ENCODE data around the gene UBALD2. TPM values are rescaled to one million over a fixed set of nuclear protein-coding genes. Genes with fewer than 3 reads are reported as not detected.

The UBALD2 gene
- total and polyA plus RNA-seq, 2 of the 13 experiments (the other 11 are each of a cell fraction or from before 2014, with no cell fraction given) = 3.3 to 89.7 TPM

GRCh38 chr17:76239538-76240274 lies 25.4 kb upstream of the UBALD2 start (continued):
- TF ChIP-seq, protein P1, sequence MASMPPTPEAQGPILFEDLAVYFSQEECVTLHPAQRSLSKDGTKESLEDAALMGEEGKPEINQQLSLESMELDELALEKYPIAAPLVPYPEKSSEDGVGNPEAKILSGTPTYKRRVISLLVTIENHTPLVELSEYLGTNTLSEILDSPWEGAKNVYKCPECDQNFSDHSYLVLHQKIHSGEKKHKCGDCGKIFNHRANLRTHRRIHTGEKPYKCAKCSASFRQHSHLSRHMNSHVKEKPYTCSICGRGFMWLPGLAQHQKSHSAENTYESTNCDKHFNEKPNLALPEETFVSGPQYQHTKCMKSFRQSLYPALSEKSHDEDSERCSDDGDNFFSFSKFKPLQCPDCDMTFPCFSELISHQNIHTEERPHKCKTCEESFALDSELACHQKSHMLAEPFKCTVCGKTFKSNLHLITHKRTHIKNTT (CRISPR knock-in tag; IDR thresholded peaks at IDR 0.05) = no peak
- no peak for TF ChIP-seq ZNF660 (CRISPR knock-in tag; IDR thresholded peaks at IDR 0.05; ENCODE audit: borderline replicate concordance, low read depth)
- TF ChIP-seq, protein P2, sequence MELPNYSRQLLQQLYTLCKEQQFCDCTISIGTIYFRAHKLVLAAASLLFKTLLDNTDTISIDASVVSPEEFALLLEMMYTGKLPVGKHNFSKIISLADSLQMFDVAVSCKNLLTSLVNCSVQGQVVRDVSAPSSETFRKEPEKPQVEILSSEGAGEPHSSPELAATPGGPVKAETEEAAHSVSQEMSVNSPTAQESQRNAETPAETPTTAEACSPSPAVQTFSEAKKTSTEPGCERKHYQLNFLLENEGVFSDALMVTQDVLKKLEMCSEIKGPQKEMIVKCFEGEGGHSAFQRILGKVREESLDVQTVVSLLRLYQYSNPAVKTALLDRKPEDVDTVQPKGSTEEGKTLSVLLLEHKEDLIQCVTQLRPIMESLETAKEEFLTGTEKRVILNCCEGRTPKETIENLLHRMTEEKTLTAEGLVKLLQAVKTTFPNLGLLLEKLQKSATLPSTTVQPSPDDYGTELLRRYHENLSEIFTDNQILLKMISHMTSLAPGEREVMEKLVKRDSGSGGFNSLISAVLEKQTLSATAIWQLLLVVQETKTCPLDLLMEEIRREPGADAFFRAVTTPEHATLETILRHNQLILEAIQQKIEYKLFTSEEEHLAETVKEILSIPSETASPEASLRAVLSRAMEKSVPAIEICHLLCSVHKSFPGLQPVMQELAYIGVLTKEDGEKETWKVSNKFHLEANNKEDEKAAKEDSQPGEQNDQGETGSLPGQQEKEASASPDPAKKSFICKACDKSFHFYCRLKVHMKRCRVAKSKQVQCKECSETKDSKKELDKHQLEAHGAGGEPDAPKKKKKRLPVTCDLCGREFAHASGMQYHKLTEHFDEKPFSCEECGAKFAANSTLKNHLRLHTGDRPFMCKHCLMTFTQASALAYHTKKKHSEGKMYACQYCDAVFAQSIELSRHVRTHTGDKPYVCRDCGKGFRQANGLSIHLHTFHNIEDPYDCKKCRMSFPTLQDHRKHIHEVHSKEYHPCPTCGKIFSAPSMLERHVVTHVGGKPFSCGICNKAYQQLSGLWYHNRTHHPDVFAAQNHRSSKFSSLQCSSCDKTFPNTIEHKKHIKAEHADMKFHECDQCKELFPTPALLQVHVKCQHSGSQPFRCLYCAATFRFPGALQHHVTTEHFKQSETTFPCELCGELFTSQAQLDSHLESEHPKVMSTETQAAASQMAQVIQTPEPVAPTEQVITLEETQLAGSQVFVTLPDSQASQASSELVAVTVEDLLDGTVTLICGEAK (IDR thresholded peaks at IDR 0.05) = no peak
- TF ChIP-seq, protein P2 (CRISPR knock-in tag; IDR thresholded peaks at IDR 0.05) = peak; percentile 61; the same call in 1 of the 2 replicates
- no peak for TF ChIP-seq JARID2 (CRISPR knock-in tag; IDR thresholded peaks at IDR 0.05; ENCODE audit: insufficient replicate concordance)
- TF ChIP-seq FOXP4 (CRISPR knock-in tag; IDR thresholded peaks at IDR 0.05) = no peak
- TF ChIP-seq, protein P3, sequence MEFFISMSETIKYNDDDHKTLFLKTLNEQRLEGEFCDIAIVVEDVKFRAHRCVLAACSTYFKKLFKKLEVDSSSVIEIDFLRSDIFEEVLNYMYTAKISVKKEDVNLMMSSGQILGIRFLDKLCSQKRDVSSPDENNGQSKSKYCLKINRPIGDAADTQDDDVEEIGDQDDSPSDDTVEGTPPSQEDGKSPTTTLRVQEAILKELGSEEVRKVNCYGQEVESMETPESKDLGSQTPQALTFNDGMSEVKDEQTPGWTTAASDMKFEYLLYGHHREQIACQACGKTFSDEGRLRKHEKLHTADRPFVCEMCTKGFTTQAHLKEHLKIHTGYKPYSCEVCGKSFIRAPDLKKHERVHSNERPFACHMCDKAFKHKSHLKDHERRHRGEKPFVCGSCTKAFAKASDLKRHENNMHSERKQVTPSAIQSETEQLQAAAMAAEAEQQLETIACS (CRISPR knock-in tag; IDR thresholded peaks at IDR 0.05) = no peak
- TF ChIP-seq, protein P4, sequence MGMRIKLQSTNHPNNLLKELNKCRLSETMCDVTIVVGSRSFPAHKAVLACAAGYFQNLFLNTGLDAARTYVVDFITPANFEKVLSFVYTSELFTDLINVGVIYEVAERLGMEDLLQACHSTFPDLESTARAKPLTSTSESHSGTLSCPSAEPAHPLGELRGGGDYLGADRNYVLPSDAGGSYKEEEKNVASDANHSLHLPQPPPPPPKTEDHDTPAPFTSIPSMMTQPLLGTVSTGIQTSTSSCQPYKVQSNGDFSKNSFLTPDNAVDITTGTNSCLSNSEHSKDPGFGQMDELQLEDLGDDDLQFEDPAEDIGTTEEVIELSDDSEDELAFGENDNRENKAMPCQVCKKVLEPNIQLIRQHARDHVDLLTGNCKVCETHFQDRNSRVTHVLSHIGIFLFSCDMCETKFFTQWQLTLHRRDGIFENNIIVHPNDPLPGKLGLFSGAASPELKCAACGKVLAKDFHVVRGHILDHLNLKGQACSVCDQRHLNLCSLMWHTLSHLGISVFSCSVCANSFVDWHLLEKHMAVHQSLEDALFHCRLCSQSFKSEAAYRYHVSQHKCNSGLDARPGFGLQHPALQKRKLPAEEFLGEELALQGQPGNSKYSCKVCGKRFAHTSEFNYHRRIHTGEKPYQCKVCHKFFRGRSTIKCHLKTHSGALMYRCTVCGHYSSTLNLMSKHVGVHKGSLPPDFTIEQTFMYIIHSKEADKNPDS (CRISPR knock-in tag; IDR thresholded peaks at IDR 0.05) = peak; percentile 40; the same call in 1 of the 2 replicates
- no peak for TF ChIP-seq E2F5 (CRISPR knock-in tag; conservative IDR thresholded peaks at IDR 0.05)

All from HepG2 (cell line).